HUES64 (cell line): Measurements from ENCODE around the gene WDR55.
"Not testable (repeated sequence)": the region's sequence is repeated elsewhere in the genome, so short reads cannot be mapped to it uniquely, and the experiment has no call there.

Experiments used
- H3K27ac ChIP-seq: 2 replicates; pipeline ENCODE4 v1.7.0; 2013; ENCODE audit warnings: low read depth, low read length, inconsistent platforms
- H3K27me3 ChIP-seq: 2 replicates; pipeline ENCODE4 v1.6.1; 2013; ENCODE audit warnings: mild to moderate bottlenecking, low read length; ENCODE audit not compliant: insufficient read depth
- H3K36me3 ChIP-seq: 2 replicates; pipeline ENCODE4 v1.6.1; 2013; ENCODE audit warnings: mild to moderate bottlenecking, low read length; ENCODE audit not compliant: insufficient read depth
- H3K4me1 ChIP-seq: 2 replicates; pipeline ENCODE4 v1.6.1; 2013; ENCODE audit warnings: mild to moderate bottlenecking, low read length, moderate library complexity; ENCODE audit not compliant: insufficient read depth
- H3K4me3 ChIP-seq: 2 replicates; pipeline ENCODE4 v1.5.1; 2013; ENCODE audit warnings: mild to moderate bottlenecking, low read length, moderate library complexity
- H3K9ac ChIP-seq: 2 replicates; pipeline ENCODE4 v1.6.1; 2013; ENCODE audit warnings: mild to moderate bottlenecking, low read depth, low read length
- H3K9me3 ChIP-seq: 2 replicates; pipeline ENCODE4 v1.6.1; 2013; ENCODE audit warnings: low read depth, low read length; ENCODE audit not compliant: insufficient read depth
- WGBS: fragments of 150-250, 120-280 bp; methylation state at CpG from one replicate; pipeline ENCODE4 v1.1.7; 2013; ENCODE audit warnings: missing lambda C conversion rate; 5-methylcytosine and 5-hydroxymethylcytosine counted together

WDR55 gene

DNA sequence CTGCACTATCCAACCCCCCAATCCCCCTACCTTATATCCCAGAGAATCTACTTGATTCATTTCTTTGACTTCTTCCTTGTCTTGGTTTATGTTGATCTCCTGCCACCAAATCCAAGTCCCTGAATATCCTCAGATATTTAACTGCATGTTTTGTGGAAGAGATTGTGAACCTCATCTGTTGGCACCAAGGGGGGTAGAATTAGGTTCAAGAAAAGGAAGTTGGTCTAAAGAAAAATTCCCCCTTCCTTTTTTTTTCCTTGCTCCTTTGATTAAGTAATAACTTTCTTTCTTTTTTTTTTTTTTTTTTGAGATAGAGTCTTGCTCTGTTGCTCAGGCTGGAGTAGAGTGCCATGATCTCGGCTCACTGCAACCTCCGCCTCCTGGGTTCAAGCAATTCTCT is 31.2 kb upstream of the WDR55 start:
- H3K27me3 ChIP-seq, result peaks cover 43% of the 10 kb centered on the region
- no peak overlapping the region for H3K9ac ChIP-seq
- WGBS, result 88% methylated on average over 2 of the region's 2 CpGs

DNA sequence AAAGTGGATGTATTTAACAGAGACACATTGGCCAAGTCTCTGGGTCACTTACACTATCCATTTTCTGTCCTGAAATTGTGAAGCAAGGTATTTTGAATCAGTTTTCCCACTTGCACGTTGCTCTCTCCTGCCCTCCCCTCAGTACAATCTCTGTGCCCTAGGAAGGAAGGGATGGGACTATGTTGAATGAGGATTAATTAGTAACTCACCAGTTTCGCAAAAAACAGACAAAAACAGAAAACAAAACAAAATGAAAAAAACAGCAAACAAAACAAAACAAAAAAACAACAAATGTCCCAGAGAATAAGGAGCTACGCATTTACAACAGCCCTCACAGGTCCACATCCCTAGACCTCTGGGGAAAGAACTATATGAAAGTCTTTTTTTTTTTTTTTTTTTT is 30.6 kb upstream of the WDR55 start:
- Histone ChIP-seq H3K4me1 (no peaks in the 10 kb centered on the region), H3K27ac (no peak overlapping the region), H3K36me3 (no peaks in the 10 kb centered on the region), H3K27me3 (peaks cover 43% of the 10 kb centered on the region), H3K9me3 (no peaks in the 10 kb centered on the region), H3K9ac (no peak overlapping the region), H3K4me3 (no peak overlapping the region)
- 57% methylated on average over 3 of the region's 3 CpGs for whole genome bisulfite sequencing

More for the DNA sequence above, 31.2 kb upstream of the WDR55 start:
- no peak overlapping the region for H3K27ac ChIP-seq
- H3K36me3 ChIP-seq, result no peaks in the 10 kb centered on the region
- H3K4me1 ChIP-seq, result no peaks in the 10 kb centered on the region
- H3K4me3 ChIP-seq, result peak overlapping the region; percentile 48; the same call in 1 of the 2 replicates
- H3K9me3 ChIP-seq, result 0 out of 2 replicates have a peak, but pooled peaks cover 1% of the 10 kb centered on the region

DNA sequence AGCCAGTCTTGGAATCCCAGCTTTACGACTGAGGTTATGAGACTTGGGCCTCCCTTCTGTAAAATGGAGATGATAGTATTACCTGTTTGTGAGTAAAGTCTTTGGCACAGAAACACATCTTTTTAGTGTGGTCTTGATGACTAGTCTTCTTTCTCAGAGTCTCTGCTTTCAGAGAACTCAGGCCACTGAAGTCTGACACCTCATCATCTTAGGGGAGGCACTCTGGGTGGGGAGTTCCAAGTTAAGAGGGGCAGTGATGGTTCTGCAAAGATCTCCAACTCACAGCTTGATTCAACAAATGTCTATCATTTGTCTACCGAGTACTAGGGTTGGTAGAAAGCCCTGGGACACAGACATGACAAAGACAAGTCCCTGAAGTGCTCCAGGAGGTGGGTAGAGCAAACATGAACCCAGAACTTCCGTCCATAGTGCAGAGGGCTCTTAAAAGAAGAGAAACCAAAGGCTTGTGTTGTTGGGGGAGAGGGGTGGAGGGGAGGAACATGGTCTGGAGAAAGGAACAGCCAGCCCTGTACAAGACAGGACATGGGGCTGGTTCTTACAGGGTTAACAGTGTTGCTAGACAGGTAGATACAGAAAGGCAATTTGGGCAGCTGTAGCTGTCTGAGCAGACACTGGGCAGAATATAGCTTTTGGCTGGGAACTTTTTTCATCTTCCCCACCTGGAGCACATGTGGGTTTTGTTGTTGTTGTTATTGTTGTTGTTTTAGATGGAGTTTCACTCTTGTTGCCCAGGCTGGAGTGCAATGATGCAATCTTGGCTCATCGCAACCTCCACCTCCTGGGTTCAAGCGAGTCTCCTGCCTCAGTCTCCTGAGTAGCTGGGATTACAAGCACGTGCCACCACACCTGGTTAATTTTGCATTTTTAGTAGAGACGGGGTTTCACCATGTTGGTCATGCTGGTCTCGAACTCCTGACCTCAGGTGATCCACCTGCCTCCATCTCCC is 29.1 kb upstream of the WDR55 start:
- Histone ChIP-seq H3K4me1 (no peaks in the 10 kb centered on the region), H3K27ac (no peak overlapping the region), H3K36me3 (no peaks in the 10 kb centered on the region), H3K9me3 (no peaks in the 10 kb centered on the region), H3K9ac (no peak overlapping the region), H3K27me3 (peaks cover 38% of the 10 kb centered on the region), H3K4me3 (no peak overlapping the region)
- 92% methylated on average over 8 of the region's 8 CpGs for WGBS

DNA sequence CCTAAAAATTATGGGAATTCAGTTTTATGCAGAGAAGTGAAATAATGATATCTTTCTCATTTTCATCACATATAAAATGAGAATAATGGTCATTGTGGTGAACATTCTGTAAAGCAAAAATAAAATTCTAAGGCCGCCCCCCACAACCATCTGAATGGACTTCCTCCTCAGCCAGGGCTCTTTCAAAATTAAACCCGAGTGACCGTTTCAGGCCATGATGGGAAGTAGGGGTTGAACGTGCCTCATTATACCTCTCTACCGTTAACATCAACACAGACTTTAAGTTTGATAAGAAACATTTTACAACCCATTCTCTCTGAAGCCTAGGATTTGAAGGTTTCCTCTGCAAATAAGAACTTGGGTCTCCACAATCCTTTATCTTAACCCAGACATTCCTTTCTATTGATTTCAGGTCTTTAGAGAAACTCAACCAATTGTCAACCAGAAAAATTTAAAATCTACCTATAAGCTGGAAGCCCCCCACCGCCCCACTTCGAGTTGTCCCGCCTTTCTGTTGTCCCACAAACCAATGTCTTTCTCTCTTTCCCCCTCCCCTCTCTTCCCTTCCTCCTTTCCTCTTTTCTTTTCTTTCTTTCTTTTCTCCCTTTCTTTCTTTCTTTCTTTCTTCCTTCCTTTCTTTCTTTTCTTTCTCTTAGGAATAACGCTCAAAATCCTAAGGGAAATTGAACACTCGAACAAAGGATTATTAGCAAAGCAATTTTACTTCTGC is 27.2 kb upstream of the WDR55 start:
- H3K4me1 ChIP-seq, result no peaks in the 10 kb centered on the region
- H3K4me3 ChIP-seq, result no peak overlapping the region
- no peak overlapping the region for H3K27ac ChIP-seq
- H3K27me3 ChIP-seq, result peaks cover 18% of the 10 kb centered on the region
- WGBS, result 91% methylated on average over 9 of the region's 10 CpGs
- no peak overlapping the region for H3K9ac ChIP-seq
- no peaks in the 10 kb centered on the region for H3K9me3 ChIP-seq
- peaks cover 17% of the 10 kb centered on the region for H3K36me3 ChIP-seq

DNA sequence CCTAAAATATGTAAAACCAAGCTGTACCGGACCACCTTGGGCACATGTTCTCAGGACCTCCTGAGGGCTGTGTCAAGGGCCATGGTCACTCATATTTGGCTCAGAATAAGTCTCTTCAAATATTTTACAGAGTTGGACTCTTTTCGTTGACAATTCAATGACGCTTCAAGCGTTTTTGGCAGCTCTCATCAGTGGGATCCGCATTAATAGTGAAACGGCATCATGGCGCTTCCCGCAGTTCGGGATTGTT is 25.9 kb upstream of the WDR55 start:
- peaks cover 28% of the 10 kb centered on the region for H3K36me3 ChIP-seq
- H3K9me3 ChIP-seq, H3K27ac ChIP-seq, H3K9ac ChIP-seq, H3K27me3 ChIP-seq, H3K4me1 ChIP-seq: not testable (repeated sequence)
- H3K4me3 ChIP-seq, result peak overlapping the region; percentile 60
- WGBS, result 68% methylated on average over 9 of the region's 9 CpGs

DNA sequence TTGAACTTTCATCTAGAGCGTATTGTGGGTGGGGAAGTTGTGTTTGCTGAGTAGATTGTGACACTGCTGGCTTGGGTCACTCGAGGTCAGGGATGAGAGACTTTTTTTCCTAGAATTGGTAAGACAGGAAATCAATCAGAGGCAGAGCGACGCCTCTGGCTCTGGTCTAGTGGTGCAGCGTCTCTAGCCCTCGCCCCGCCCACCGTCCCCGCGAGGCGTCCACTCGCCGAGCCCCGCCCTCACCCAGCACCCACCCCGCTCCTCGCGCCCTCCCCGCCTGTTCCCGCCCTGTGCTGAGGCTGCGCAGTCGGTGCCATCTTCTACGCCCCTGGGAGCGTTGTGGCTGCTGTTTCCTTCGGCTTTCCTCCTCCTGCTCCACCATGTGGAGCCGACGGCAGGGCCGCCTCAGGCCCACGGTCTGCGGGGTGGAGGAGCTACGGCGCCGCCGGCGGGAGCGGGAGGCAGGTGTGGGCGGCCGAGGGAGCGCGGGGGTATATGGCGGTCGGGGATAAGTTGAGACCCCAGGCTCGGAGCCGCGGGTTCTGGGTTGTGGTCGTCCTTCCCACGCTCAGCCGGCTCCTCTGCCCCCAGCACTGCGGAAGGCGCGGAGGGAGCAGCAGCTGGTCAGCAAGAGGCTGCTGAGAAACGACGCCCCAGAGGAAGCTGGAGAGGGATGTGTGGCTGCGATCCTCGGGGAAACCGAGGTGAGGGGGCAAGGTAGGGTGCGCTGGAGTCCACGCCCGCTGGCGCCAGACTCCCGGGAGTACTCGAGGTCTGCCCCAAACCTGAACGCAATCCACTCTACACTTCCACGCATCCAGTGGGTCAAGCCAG is 25.3 kb upstream of the WDR55 start, which contains the start of gene TMCO6:
TMCO6 (plus strand) TSS at position 304 of the 834 bp plus-strand sequence; CDS start at position 381, 77 bp downstream.
- peak within 1 kb of the TSS; percentile 56; the same call in 1 of the 2 replicates for H3K27ac ChIP-seq
- no peaks in the 10 kb centered on the region for H3K27me3 ChIP-seq
- H3K9me3 ChIP-seq, result no peaks in the 10 kb centered on the region
- H3K4me1 ChIP-seq, result no peaks in the 10 kb centered on the region
- peak within 1 kb of the TSS; percentile 85 for H3K9ac ChIP-seq
- H3K4me3 ChIP-seq, result peak within 1 kb of the TSS; percentile 60
- peaks cover 33% of the 10 kb centered on the region for H3K36me3 ChIP-seq
- under 1% methylated on average over 63 of the region's 63 CpGs for WGBS

DNA sequence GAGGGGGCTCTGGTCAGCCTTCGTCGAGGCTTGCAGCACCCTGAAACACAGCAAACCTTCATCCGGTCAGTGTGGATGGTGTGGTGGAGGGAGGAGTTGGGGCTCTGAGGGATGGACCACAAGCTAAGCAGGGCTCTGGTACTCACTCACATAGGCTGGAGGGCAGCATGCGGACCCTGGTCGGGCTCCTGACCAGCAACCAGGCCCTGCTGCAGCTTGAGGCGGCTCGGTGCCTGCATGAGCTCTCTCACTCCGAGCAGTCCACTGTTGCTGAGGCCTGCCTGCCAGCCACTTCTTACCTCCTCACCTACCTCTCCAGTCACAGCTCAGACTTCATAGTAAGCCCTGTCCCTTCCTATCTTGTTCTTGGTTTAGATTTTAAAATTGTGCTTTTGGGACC is 23.0 kb upstream of the WDR55 start:
- Histone ChIP-seq H3K9me3 (no peaks in the 10 kb centered on the region), H3K27ac (no peak overlapping the region), H3K36me3 (peaks cover 47% of the 10 kb centered on the region), H3K4me3 (no peak overlapping the region), H3K9ac (no peak overlapping the region), H3K4me1 (no peaks in the 10 kb centered on the region), H3K27me3 (no peaks in the 10 kb centered on the region)
- WGBS, result 94% methylated on average over 8 of the region's 8 CpGs

DNA sequence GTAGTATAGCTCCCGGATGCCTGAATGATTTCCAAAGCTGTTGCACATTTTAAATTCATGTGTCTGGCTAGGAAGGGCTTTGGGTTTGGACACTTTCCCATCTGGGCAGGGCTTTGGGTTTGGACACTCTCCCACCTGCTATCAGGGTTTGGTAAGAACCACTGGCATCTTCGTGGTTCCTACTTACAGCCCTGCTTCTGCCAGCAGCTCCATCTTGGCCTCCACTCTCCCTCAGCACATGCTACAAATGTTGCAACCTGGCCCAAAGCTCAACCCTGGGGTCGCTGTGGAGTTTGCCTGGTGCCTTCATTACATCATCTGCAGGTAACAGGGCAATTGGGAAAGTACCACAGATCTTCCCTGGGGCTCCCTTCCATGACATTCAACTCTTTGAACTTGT is 22.0 kb upstream of the WDR55 start:
- Histone ChIP-seq H3K27me3 (no peaks in the 10 kb centered on the region), H3K9ac (no peak overlapping the region), H3K27ac (no peak overlapping the region), H3K36me3 (peaks cover 47% of the 10 kb centered on the region), H3K9me3 (no peaks in the 10 kb centered on the region), H3K4me1 (no peaks in the 10 kb centered on the region), H3K4me3 (no peak overlapping the region)
- 94% methylated on average over 3 of the region's 3 CpGs for WGBS

DNA sequence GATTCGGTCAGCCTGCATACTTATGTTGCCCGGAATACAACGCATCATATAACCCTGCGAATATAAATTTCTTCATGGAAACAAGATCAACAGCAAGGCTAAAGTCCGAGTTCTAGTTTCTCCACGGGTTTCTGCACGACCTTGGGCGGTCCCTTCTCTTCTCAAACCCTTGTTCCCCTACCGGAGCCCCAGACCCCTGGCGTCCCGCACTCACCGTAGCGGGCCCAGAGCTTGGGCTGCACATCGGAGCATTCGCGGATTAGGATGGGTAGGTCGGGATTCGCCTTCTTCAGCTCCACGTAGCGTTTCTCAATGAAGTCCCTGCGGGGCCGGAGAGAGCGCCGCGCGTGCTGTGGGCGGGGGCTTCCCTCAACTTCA is 17.7 kb upstream of the WDR55 start:
- no peaks in the 10 kb centered on the region for H3K27me3 ChIP-seq
- H3K9me3 ChIP-seq, result no peaks in the 10 kb centered on the region
- peak overlapping the region; percentile 60 for H3K27ac ChIP-seq
- H3K36me3 ChIP-seq, result peaks cover 61% of the 10 kb centered on the region
- H3K4me1 ChIP-seq, result no peaks in the 10 kb centered on the region
- 1% methylated on average over 27 of the region's 27 CpGs for WGBS
- H3K4me3 ChIP-seq, result peak overlapping the region; percentile 79
- peak overlapping the region; percentile 79 for H3K9ac ChIP-seq

DNA sequence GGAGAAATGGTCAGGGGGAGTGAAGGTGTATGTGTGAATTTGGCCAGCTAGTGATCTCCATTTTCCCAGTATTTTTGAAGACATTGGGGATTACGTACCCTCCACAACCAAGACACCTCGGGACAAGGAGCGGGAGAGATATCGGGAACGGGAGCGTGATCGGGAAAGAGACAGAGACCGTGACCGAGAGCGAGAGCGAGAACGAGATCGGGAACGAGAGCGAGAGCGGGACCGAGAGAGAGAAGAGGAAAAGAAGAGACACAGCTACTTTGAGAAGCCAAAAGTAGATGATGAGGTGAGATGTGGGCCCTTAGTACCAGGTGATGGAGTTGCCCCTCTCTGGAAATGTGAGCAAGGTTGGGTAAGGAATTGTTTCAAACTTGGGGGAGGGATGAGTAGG is 5.8 kb upstream of the WDR55 start:
- no peak overlapping the region for H3K9ac ChIP-seq
- no peak overlapping the region for H3K4me3 ChIP-seq
- WGBS, result 96% methylated on average over 17 of the region's 17 CpGs
- peaks cover 91% of the 10 kb centered on the region for H3K36me3 ChIP-seq
- no peak overlapping the region for H3K27ac ChIP-seq
- no peaks in the 10 kb centered on the region for H3K27me3 ChIP-seq
- no peaks in the 10 kb centered on the region for H3K9me3 ChIP-seq
- no peaks in the 10 kb centered on the region for H3K4me1 ChIP-seq

DNA sequence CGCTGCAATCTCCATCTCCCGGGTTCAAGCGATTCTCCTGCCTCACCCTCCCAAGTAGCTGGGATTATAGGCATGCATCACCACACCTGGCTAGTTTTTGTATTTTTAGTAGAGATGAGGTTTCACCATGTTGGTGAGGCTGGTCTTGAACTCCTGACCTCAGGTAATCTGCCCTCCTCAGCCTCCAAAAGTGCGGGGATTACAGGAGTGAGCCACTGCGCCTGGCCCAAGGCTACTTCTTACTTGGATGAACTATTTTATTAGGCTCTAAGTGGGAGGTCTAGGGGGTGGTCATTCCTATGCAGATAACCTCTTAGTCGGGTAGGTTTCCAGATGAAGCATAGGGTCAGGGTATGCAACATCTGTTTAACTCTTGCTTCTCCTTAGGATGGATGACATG is 4.3 kb upstream of the WDR55 start:
- not testable (repeated sequence) for H3K9ac ChIP-seq, H3K4me3 ChIP-seq, H3K27ac ChIP-seq, H3K27me3 ChIP-seq, H3K9me3 ChIP-seq, H3K4me1 ChIP-seq
- 92% methylated on average over 6 of the region's 6 CpGs for WGBS
- H3K36me3 ChIP-seq, result peaks cover 76% of the 10 kb centered on the region
